Mucosa of stomach (tissue), 1 donor: ENCODE data around the gene CHIA.

Source experiments
- H3K27me3 ChIP-seq: one replicate; pipeline ENCODE4 v1.7.0; 2013; ENCODE audit warnings: mild to moderate bottlenecking, low read length; ENCODE audit not compliant: control insufficient read depth, insufficient read depth
- H3K36me3 ChIP-seq: one replicate; pipeline ENCODE4 v1.7.0; 2013; ENCODE audit warnings: low read length; ENCODE audit not compliant: control insufficient read depth, insufficient read depth
- H3K4me1 ChIP-seq: one replicate; pipeline ENCODE4 v1.7.0; 2013; ENCODE audit warnings: mild to moderate bottlenecking, low read length; ENCODE audit not compliant: control insufficient read depth, insufficient read depth
- H3K4me3 ChIP-seq: one replicate; pipeline ENCODE4 v1.7.0; 2013; ENCODE audit warnings: low read length
- H3K9ac ChIP-seq: one replicate; pipeline ENCODE4 v1.7.0; 2013; ENCODE audit warnings: mild to moderate bottlenecking, low read length, moderate library complexity
- H3K9me3 ChIP-seq: one replicate; pipeline ENCODE4 v1.7.0; 2013; ENCODE audit warnings: mild to moderate bottlenecking, low read length, moderate library complexity; ENCODE audit not compliant: control insufficient read depth
- donor health status: Pancreatic carcinoma.

Gene CHIA

DNA sequence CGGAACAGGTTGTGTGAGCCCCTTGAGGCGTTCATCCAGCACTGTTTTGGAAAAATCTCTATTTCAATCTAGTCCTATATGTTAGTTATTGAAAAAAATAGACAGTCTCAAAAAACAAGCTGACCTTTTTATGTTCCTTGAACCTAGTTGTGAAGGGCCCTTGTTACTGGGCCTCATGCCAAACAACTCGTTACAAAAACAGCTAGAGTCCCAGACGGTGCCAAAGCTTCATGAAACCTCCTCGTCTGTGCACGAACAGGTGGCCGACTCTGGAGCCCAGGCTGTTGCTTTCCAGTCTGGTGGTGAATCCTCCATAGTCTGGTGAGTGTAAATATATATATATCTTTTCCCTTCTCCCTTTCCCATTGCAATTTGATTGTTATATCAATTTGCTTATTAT lies at the start of gene CHIA:
Gene CHIA (plus strand): TSS at position 222 of the 400 bp plus-strand sequence. CDS start 19,617 bp downstream, outside the sequence.
- no peak within 1 kb of the TSS for H3K9ac ChIP-seq
- H3K4me3 ChIP-seq: no peak within 1 kb of the TSS
- H3K36me3 ChIP-seq: no peaks in the 10 kb centered on the region
- no peaks in the 10 kb centered on the region for H3K27me3 ChIP-seq
- H3K9me3 ChIP-seq: no peaks in the 10 kb centered on the region
- no peaks in the 10 kb centered on the region for H3K4me1 ChIP-seq

- no peak overlapping the region for H3K4me3 ChIP-seq
- no peaks in the 10 kb centered on the region for H3K9me3 ChIP-seq
- H3K4me1 ChIP-seq: no peaks in the 10 kb centered on the region
- H3K27me3 ChIP-seq: no peaks in the 10 kb centered on the region
- no peak overlapping the region for H3K9ac ChIP-seq
- H3K36me3 ChIP-seq: no peaks in the 10 kb centered on the region
These were observed 48.9 kb upstream of the CHIA start for GRCh38 chr1:111241797-111242196.

- no peaks in the 10 kb centered on the region for H3K27me3 ChIP-seq
- H3K4me3 ChIP-seq: no peak overlapping the region
- no peak overlapping the region for H3K9ac ChIP-seq
- H3K9me3 ChIP-seq: no peaks in the 10 kb centered on the region
- H3K36me3 ChIP-seq: no peaks in the 10 kb centered on the region
- H3K4me1 ChIP-seq: no peaks in the 10 kb centered on the region
These were observed 47.7 kb upstream of the CHIA start for GRCh38 chr1:111242805-111243523.

GRCh38 chr1:111247125-111247838 lies 43.4 kb upstream of the CHIA start:
- no peak overlapping the region for H3K9ac ChIP-seq
- H3K4me1 ChIP-seq: no peaks in the 10 kb centered on the region
- no peak overlapping the region for H3K4me3 ChIP-seq
- no peaks in the 10 kb centered on the region for H3K9me3 ChIP-seq
- H3K27me3 ChIP-seq: no peaks in the 10 kb centered on the region
- no peaks in the 10 kb centered on the region for H3K36me3 ChIP-seq

DNA sequence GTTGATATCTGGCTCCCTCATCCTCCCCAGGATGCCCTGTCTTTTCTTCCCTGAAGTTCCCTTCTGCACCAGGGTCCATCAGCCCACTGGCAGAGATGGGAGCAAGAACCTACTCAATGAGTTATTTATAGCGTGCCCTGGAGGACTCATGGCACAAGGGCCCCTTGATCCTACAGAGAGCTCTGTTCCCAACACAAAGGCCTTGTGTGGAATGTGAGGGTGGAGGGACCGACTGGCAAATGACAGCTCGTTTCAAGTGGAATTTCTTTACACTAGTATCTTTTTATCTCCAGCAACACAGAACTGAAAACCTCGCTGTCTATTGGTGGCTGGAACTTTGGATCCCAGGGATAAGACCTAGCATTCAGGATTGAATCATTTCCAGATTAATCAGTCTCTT lies 40.7 kb upstream of the CHIA start:
- H3K9me3 ChIP-seq: no peaks in the 10 kb centered on the region
- H3K36me3 ChIP-seq: no peaks in the 10 kb centered on the region
- H3K4me1 ChIP-seq: no peaks in the 10 kb centered on the region
- no peak overlapping the region for H3K9ac ChIP-seq
- no peak overlapping the region for H3K4me3 ChIP-seq
- H3K27me3 ChIP-seq: no peaks in the 10 kb centered on the region

GRCh38 chr1:111251570-111251969 lies 39.1 kb upstream of the CHIA start:
- no peaks in the 10 kb centered on the region for H3K27me3 ChIP-seq
- H3K4me1 ChIP-seq: no peaks in the 10 kb centered on the region
- no peaks in the 10 kb centered on the region for H3K36me3 ChIP-seq
- no peaks in the 10 kb centered on the region for H3K9me3 ChIP-seq
- no peak overlapping the region for H3K9ac ChIP-seq
- no peak overlapping the region for H3K4me3 ChIP-seq

- Histone ChIP-seq H3K4me1 (no peaks in the 10 kb centered on the region), H3K36me3 (no peaks in the 10 kb centered on the region), H3K9ac (no peak overlapping the region), H3K9me3 (no peaks in the 10 kb centered on the region), H3K27me3 (no peaks in the 10 kb centered on the region), H3K4me3 (no peak overlapping the region)
These were observed 37.9 kb upstream of the CHIA start for GRCh38 chr1:111252786-111253185.

GRCh38 chr1:111253876-111254275 lies 36.8 kb upstream of the CHIA start:
- no peak overlapping the region for H3K4me3 ChIP-seq
- H3K4me1 ChIP-seq: no peaks in the 10 kb centered on the region
- H3K36me3 ChIP-seq: no peaks in the 10 kb centered on the region
- H3K9me3 ChIP-seq: no peaks in the 10 kb centered on the region
- H3K9ac ChIP-seq: no peak overlapping the region
- H3K27me3 ChIP-seq: no peaks in the 10 kb centered on the region

GRCh38 chr1:111256988-111257658 lies 33.5 kb upstream of the CHIA start:
- Histone ChIP-seq H3K9me3 (no peaks in the 10 kb centered on the region), H3K36me3 (no peaks in the 10 kb centered on the region), H3K27me3 (no peaks in the 10 kb centered on the region), H3K4me3 (no peak overlapping the region), H3K4me1 (no peaks in the 10 kb centered on the region), H3K9ac (no peak overlapping the region)

DNA sequence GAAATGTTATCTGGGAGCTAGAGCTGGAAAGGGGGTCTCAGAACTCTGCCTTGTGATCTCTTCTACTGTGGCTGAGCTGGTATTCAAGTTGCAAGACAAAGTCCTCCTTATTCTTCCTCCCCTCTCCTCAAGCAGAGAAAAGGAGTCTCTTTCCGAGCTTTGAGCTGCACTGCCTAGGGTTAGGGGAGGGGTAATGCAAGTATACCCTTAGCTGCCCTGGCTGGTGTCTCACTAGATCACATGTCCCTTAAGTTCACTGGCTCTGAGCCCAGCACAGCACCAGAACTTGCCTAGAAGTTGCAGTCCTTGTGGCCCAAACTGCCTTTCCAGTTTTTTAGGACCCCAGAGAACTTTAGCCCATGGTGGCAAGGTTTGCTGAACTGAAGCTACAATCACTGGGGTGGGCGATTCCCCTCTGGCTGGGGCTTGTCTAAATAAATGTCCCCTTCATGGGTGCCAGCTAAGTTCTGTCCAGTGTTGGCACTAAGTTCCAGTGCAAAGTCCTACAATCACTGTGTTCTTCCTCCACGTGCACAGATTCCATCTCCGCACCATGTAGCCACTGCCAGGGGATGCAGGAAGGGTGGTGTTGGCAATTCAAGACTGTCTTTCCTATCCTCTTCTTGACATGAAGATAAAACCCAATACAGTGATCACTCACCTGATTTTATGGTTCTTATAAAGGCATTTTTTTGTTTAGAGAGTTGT lies 22.7 kb upstream of the CHIA start:
- peaks cover 27% of the 10 kb centered on the region for H3K27me3 ChIP-seq
- no peak overlapping the region for H3K4me3 ChIP-seq
- no peak overlapping the region for H3K9ac ChIP-seq
- no peaks in the 10 kb centered on the region for H3K9me3 ChIP-seq
- H3K4me1 ChIP-seq: no peaks in the 10 kb centered on the region
- H3K36me3 ChIP-seq: no peaks in the 10 kb centered on the region

DNA sequence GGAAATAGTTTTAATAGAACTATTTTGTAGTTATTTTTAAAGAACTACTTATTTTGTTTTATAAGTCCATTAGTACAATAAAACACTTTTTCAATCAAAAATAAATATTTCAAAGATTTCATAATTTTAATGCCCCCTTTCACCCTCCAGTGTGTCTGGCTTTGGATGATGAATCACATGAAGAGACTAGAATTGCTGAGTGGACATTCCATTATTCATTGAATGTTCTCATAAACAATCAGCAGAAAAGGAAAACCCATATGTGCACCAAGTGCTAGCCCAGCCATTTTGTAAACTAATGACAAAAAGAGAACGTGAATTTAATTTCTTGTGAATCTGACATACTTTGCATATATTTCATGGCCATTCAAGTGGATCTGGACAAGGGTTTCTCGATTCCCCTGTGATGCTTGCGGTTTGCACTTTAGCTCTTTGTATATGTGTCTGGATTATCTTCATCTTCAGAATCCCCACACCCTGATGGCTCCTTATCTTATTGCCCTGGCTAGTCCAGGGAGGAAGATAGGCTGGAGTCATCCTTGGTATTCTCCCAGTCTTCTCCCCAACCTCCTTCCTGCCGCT lies 20.7 kb upstream of the CHIA start:
- Histone ChIP-seq H3K4me1 (no peaks in the 10 kb centered on the region), H3K4me3 (no peak overlapping the region), H3K9me3 (no peaks in the 10 kb centered on the region), H3K36me3 (no peaks in the 10 kb centered on the region), H3K9ac (no peak overlapping the region), H3K27me3 (peaks cover 27% of the 10 kb centered on the region)
